GM10266 (cell line): ENCODE data around the gene WDR86.

ENCODE experiments used
- DNase-seq: peaks from one replicate; pipeline ENCODE4 v3.0.0; 2012; ENCODE audit errors: extremely low spot score
- TF ChIP-seq, protein P1 (sequence below): IDR thresholded peaks from 2 replicates; pipeline ENCODE4 v1.5.1; 2012; ENCODE audit warnings: mild to moderate bottlenecking, low read depth; ENCODE audit not compliant: control insufficient read depth, insufficient read depth; ENCODE audit errors: missing control alignments

WDR86 gene

DNA sequence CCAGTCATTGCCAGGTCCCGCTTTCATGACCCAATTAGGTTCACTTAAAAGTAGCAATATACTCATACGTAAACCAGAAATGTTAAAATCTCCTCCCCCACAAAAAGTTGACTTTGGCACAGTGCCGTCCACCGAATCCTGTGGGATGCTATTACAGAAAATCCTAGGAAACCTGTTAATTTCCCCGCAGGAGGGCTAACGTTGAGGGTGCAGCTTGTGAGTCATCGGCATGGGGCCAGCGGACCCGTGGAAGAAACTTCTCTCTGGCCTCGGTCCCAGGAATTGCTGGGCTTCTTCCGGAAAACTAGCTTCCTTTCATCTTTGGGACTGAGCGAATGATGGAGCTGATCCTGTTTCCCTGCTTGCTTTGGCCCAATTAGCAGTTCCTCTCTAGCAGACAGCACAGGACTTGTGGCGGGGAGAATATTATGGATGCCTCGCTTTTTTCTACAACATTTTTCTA is 16.6 kb upstream of the WDR86 start:
- TF ChIP-seq, protein P1, sequence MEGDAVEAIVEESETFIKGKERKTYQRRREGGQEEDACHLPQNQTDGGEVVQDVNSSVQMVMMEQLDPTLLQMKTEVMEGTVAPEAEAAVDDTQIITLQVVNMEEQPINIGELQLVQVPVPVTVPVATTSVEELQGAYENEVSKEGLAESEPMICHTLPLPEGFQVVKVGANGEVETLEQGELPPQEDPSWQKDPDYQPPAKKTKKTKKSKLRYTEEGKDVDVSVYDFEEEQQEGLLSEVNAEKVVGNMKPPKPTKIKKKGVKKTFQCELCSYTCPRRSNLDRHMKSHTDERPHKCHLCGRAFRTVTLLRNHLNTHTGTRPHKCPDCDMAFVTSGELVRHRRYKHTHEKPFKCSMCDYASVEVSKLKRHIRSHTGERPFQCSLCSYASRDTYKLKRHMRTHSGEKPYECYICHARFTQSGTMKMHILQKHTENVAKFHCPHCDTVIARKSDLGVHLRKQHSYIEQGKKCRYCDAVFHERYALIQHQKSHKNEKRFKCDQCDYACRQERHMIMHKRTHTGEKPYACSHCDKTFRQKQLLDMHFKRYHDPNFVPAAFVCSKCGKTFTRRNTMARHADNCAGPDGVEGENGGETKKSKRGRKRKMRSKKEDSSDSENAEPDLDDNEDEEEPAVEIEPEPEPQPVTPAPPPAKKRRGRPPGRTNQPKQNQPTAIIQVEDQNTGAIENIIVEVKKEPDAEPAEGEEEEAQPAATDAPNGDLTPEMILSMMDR = no peak
- DNase-seq = no peak

DNA sequence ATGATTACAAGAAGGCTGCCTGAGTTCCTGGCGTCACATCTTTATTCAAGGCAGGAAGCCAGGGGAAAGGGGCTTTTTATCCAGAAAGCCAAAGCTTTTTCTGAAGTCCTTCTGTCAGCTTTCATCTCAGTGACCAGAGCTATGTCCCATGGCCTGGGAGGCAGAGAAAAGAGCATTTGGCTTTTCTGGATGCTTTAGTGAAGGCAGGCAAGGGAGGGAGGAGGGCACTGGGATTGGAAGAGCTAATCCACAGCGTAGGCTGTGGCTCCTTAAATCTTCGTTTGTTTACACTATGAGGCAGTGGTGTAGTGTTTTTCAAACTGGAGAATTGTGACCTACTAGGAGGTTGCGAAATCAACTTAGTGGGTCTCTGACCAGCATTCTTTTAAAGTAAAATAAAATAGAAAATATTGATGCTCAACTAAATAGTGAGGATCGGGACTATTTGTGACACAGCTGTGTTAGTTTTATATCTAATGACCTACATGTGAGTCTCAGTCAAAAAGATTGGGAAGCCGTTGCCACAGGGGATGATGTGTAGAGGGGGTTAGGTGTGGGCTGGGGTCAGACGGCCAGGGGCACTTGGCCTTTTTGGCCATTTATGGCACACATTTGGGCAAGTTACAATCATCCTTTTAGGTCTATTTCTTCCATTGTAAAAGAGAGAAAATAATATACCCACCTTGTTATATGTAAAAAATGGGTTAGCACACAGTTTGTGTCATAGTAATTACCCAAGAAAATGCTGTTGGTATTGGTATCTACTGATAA is 16.0 kb upstream of the WDR86 start:
- TF ChIP-seq, protein P1 = no peak

DNA sequence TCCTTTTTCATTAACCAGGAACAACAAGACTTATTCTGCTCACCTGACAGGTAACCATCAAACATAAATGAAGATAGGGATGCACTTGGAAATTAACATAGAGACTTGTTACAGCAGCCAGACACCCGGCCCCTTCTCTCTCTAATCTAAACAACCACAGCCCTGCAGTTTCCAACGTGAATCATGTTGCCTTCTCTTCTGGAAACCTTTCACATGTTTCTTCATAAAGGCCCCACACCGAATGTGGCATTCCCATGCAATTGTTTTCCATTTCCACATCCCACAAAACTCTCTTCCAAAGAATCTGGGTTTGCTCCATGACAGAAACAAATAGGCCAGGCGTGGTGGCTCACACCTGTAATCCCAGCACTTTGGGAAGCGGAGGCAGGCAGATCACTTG is 15.0 kb upstream of the WDR86 start:
- TF ChIP-seq, protein P1 = no peak

More for the DNA sequence above, 16.0 kb upstream of the WDR86 start:
- no peak for DNase-seq

DNA sequence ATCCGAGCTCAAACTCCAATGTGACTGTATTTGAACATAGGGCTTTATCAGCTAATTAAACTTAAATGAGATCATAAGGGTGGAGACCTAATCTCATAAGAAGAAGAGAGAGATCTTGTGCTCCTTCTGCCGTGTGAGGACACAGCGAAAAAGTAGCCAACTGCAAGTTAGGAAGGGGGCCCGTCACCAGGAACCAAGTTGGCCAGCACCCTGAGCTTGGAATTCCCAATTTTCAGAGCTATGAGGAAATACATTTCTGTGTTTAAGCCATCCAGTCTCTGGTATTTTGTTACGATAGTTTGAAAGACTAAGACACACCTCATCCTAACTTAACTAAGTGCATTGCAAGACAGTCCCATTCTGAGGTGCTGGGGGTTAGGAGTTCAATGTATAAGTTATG is 14.1 kb upstream of the WDR86 start:
- TF ChIP-seq, protein P1 = no peak
- DNase-seq = no peak

More for the DNA sequence above, 15.0 kb upstream of the WDR86 start:
- no peak for DNase-seq

DNA sequence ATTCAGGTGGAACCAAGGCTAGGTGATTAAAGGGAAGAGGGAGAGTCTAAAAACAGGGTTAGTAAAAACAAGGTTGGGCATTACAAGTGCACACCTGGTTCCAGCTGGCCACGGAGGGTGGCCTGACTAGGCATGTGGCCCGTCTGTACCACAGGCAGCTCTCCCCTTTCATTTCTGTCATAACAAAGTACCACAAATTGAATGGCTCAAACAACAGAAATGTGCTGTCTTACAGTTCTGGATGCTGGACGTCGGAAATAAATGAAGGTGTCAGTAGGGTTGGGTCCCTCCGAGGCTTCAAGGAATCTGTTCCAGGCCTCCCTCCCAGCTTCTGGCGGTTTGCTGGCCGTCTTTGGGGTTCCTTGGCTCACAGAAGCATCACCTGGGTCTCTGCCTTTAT is 13.4 kb upstream of the WDR86 start:
- DNase-seq = no peak
- TF ChIP-seq, protein P1 = no peak

DNA sequence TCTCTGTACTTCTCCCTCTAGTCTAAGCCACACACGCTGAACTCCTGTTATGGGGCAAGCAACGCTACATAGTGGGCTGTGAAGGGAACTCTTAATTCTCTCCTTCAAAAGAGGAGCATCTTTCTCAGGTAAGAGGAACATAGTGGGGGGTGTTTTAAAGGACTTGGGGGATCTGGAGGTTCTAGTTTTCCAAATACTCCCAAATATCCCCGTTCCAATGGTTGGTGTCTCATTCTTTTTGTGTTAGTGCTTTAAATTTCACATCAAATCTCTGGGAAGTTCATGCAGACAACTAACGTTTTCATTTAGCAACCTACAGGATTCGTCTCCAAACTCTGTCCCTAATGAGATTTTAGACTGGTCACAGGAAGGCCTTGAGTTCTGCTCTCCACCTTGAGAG is 12.4 kb upstream of the WDR86 start:
- TF ChIP-seq, protein P1 = no peak
- no peak for DNase-seq

DNA sequence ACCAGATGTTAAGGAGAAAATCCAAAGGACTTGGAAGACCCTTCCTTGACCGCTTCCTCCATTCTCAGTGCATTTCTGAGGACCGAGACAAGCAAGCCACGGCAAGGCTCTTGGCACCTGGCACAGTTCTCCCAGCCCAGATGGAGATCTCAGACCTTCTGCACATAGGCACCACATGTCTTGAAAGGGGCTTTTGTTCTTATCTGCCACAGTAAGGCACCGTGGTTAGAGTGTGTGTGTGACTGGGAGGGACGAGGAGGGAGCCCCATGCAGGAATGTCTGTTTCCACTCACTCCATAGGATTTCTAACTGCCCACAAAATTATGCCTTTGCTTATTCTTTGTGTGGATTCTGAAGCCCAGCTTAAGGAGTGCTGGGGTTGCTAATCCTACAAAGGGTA is 10.3 kb upstream of the WDR86 start:
- TF ChIP-seq, protein P1 = no peak
- DNase-seq = no peak
